Aorta (tissue), 5 donors: ENCODE data around the gene ASB14. TPM values are rescaled to one million over a fixed set of nuclear protein-coding genes. Genes with fewer than 3 reads are reported as not detected.
"Not testable (repeated sequence)": the region's sequence is repeated elsewhere in the genome, so short reads cannot be mapped to it uniquely, and the experiment has no call there.

Experiments
- ATAC-seq: fragments of 200-7000 bp; cut with Tn5 transposase; one replicate; pipeline ENCODE4 v1.9.1; 2022; ENCODE audit warnings: moderate library complexity; ENCODE audit not compliant: low FRiP score
- DNase-seq, 2 donors: peaks; one replicate each; pipeline ENCODE4 v3.0.0-alpha.2; 2020
- H3K27ac ChIP-seq, 2 donors: one replicate each; pipeline ENCODE4 v1.5.1; 2013; ENCODE audit warnings: low read length in 2 of 2, mild to moderate bottlenecking in 2 of 2, moderate library complexity in 2 of 2, control low read depth in 1 of 2, inconsistent platforms in 1 of 2, low read depth in 1 of 2
- H3K27me3 ChIP-seq, 2 donors: one replicate each; pipeline ENCODE4 v1.6.1; 2013; ENCODE audit warnings: control low read depth in 1 of 2, low read length in 1 of 2, mild to moderate bottlenecking in 1 of 2, moderate library complexity in 1 of 2; ENCODE audit not compliant: insufficient read depth in 2 of 2, control insufficient read depth in 1 of 2
- H3K36me3 ChIP-seq, 2 donors: one replicate each; pipeline ENCODE4 v1.6.1; 2013; ENCODE audit warnings: control low read depth in 1 of 2, low read length in 1 of 2, mild to moderate bottlenecking in 1 of 2; ENCODE audit not compliant: insufficient read depth in 2 of 2, control insufficient read depth in 1 of 2
- H3K4me1 ChIP-seq, 2 donors: one replicate each; pipeline ENCODE4 v1.6.1; 2013; ENCODE audit warnings: low read length in 2 of 2, control low read depth in 1 of 2, mild to moderate bottlenecking in 1 of 2, moderate library complexity in 1 of 2; ENCODE audit not compliant: insufficient read depth in 2 of 2, control insufficient read depth in 1 of 2
- H3K4me3 ChIP-seq, 2 donors: one replicate each; pipeline ENCODE4 v1.5.1; 2013; ENCODE audit warnings: low read length in 2 of 2, control low read depth in 1 of 2, mild to moderate bottlenecking in 1 of 2
- H3K9me3 ChIP-seq: one replicate; pipeline ENCODE4 v1.6.1; 2013; ENCODE audit warnings: mild to moderate bottlenecking, low read length; ENCODE audit not compliant: control insufficient read depth
- WGBS, 2 donors: extraction: QIAGEN DNeasy Blood & Tissue Kit; methylation state at CpG; one replicate each; pipeline ENCODE4 v1.1.7; 2013; 5-methylcytosine and 5-hydroxymethylcytosine counted together
- intact Hi-C, 2 donors: fragments of 100-400 bp; cut with DNase I; formaldehyde crosslinking; loops; one replicate each; pipeline versions ENCODE4 v1.14.2 to v1.15.0; 2022
- long read RNA-seq, 2 donors: library from polyadenylated mRNA; unstranded; transcript quantifications; one replicate each; pipeline ENCODE4 v2.0.0, GENCODE V29; 2020 to 2021
- polyA plus RNA-seq, 2 donors: library from polyadenylated mRNA; stranded (reverse); fragments of 200-250 nt; gene quantifications; one replicate each; pipeline ENCODE4 v1.2.3, GENCODE V29; 2013
- total RNA-seq, 2 donors: library from RNA; stranded (reverse); fragmentation: NEBNext Ultra II Directional; extraction: Animal tissue kit (Norgen Biotek cat#: 25700); gene quantifications; one replicate each; pipeline ENCODE4 v1.2.1, GENCODE V29; 2021
- donor health status: healthy with polysubstance abuse.
- donor health status: Bipolar disorder and iron deficiency.
- donor health status: DM: no; HTN: no; CAD: no.
- donor health status: DM: no; HTN: no; CAD: no.
- donor health status: DM: yes; HTN: yes; CAD: no.

ASB14 gene
- total RNA-seq (not detected), polyA plus RNA-seq (under 1 TPM in 1 of 2 donors, not detected in 1; 0.08 TPM)
- long read RNA-seq, donor 1, partial matches to known transcripts: 0 of 2 reads
- long read RNA-seq, donor 1, other reads (novel, unspliced or antisense): 2 of 2 reads
- long read RNA-seq, donor 2, partial matches to known transcripts: 0 of 3 reads
- long read RNA-seq, donor 2, other reads (novel, unspliced or antisense): 3 of 3 reads

DNA sequence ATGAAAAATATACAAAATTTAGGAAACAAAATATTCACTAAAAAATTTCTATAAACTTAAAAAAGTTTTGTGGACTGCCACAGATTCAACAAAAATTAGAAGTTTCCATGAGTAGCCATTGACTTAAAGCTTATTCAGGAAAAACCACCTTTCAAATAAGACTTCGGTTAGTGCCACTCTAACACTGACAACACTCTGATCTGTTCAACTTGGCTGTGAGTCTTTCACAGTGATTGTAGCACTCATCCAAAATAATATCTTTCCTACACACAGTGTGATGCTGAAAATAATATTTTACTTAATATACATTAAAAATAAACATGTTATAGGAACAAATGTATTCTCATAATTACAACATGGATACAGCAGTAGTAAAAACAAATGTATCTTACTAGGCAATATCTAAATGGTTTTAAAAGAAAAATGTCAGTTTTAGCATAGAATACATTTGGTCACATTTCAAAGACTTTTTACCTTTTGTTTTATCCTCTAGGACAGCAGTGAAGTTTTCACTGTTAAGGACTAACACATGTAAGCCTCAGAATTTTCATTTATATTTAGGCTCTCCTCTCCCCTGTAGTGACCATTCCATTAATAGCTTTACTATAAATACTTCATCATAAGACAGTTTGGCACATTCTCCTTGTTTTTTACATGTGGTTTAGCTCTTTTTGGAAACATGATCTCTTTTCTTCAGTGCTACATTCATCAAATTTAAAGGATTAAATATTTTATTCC is at the start of gene ASB14:
Gene ASB14 (minus strand): TSS at position 527 of the 738 bp plus-strand sequence. CDS start 652 bp downstream, outside the sequence.
- intact Hi-C loops: no loop called here
- H3K27ac ChIP-seq: no peak within 1 kb of the TSS
- ATAC-seq: no peak
- H3K4me1 ChIP-seq: no peaks in the 10 kb centered on the region
- DNase-seq: no peak
- no peak within 1 kb of the TSS for H3K4me3 ChIP-seq
- H3K36me3 ChIP-seq: no peaks in the 10 kb centered on the region
- H3K27me3 ChIP-seq: no peaks in the 10 kb centered on the region
- no peaks in the 10 kb centered on the region for H3K9me3 ChIP-seq
- WGBS, 2 donors: 66 to 71% methylated on average over 1 of the region's 1 CpG

DNA sequence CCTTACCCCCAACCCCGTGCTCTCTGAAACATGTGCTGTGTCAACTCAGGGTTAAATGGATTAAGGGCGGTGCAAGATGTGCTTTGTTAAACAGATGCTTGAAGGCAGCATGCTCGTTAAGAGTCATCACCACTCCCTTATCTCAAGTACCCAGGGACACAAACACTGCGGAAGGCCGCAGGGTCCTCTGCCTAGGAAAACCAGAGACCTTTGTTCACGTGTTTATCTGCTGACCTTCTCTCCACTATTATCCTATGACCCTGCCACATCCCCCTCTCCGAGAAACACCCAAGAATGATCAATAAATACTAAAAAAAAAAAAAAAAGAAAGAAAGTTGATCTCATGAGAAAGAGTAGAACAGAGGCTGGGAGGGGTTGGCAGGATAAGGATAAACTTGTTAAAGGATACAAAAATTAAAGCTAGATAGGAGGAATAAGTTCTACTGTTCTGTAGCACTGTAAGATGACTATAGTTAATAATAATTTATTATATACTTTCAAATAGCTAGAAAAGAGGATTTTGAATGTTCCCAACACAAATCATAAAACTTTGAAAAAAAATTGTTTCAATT is 46.7 kb upstream of the ASB14 start:
- intact Hi-C loops: not testable (repeated sequence)

DNA sequence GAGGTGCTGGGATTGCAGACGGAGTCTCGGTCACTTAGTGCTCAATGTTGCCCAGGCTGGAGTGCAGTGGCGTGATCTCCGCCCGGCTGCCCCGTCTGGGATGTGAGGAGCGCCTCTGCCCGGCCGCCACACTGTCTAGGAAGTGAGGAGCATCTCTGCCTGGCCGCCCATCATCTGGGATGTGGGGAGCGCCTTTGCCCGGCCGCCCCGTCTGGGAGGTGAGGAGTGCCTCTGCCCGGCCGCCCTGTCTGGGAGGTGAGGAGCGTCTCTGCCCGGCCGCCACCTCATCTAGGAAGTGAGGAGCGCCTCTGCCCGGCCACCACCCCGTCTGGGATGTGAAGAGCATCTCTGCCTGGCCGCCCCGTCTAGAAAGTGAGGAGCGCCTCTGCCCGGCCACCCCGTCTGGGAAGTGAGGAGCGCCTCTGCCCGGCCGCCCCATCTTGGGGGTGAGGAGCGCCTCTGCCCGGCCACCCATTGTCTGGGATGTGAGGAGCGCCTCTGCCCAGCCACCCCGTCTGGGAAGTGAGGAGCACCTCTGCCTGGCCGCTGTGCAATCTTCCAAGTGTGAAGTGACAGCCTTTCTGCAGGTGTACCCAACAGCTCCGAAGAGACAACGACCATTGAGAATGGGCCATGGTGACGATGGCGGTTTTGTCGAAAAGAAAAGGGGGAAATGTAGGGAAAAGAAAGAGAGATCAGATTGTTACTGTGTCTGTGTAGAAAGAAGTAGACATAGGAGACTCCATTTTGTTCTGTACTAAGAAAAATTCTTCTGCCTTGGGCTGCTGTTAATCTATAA is 46.0 kb upstream of the ASB14 start:
- not testable (repeated sequence) for H3K27ac ChIP-seq
- 92 to 94% methylated on average over 39 to 40 of the region's 40 CpGs for WGBS, 2 donors

More for the DNA sequence above, 46.7 kb upstream of the ASB14 start:
- not testable (repeated sequence) for DNase-seq, H3K4me3 ChIP-seq, H3K9me3 ChIP-seq, H3K27ac ChIP-seq, H3K36me3 ChIP-seq, H3K4me1 ChIP-seq, H3K27me3 ChIP-seq, ATAC-seq
- 71 to 93% methylated on average over 4 to 7 of the region's 7 CpGs for WGBS, 2 donors

DNA sequence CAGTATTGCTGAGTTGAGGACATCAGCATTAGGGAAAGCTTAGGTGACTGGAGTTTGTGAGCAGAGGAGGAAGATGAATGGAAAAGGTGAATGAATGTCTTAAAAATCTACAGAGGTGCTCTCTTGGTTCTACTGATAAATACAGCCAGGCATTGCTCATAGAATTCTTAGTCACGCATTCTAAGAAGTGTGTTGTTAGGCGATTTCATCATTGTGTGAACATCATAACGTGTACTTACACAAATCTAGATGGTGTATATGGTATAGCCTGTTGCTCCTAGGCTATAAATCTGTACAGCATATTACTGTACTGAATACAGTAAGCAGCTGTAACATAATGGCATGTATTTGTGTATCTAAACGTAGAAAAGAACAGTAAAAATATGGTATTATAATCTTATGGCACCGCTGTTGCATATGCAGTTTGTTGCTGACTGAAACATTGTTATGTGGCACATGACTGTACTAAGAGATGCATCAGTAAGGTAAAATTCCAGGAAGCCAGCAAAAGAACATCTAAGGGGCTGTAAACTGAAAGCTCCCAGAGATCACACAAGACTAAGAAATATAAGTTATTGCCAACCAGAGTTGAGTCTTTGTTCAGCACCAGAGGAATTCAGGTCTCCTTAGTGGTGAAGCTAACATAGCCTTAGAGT is 42.9 kb upstream of the ASB14 start:
- intact Hi-C loops: no loop called here
- 82 to 85% methylated on average over 5 of the region's 5 CpGs for WGBS, 2 donors
- Histone ChIP-seq H3K27me3 (no peaks in the 10 kb centered on the region), H3K27ac (no peak overlapping the region), H3K9me3 (peaks cover 1% of the 10 kb centered on the region), H3K4me3 (no peak overlapping the region), H3K36me3 (no peaks in the 10 kb centered on the region), H3K4me1 (no peaks in the 10 kb centered on the region)
- DNase-seq (no peak), ATAC-seq (no peak)

More for the DNA sequence above, 46.0 kb upstream of the ASB14 start:
- ATAC-seq, DNase-seq, H3K4me1 ChIP-seq, H3K27me3 ChIP-seq, H3K9me3 ChIP-seq, H3K4me3 ChIP-seq, H3K36me3 ChIP-seq, intact Hi-C loops: not testable (repeated sequence)

DNA sequence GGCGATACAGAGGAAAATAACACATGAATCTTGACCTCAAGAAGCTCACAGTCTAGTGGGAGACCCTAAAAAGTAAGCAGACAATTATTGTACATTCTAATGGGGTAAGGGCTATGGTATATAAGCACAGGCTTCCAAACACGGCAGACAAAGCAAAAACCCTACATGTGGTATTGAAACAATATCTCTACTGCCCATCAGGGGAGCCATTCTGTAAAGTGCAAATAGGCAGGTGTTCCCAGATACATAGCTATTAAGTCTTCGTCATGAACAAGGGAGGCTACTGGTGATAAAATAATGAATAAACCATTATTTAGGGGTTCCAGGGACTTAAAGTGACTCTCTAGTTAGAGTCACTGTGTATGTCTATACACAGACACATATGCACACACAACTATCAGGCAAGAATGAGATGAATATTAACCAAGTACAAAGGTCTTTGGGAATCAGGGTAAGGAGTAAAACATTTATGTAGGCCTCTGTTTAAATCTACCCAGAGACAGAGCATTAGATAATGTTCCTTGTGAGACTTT is 38.7 kb upstream of the ASB14 start:
- Histone ChIP-seq H3K9me3 (no peaks in the 10 kb centered on the region), H3K4me1 (no peaks in the 10 kb centered on the region), H3K27ac (no peak overlapping the region), H3K27me3 (no peaks in the 10 kb centered on the region), H3K36me3 (no peaks in the 10 kb centered on the region), H3K4me3 (no peak overlapping the region)
- DNase-seq (no peak), ATAC-seq (no peak)
- 83 to 84% methylated on average over 3 of the region's 3 CpGs for WGBS, 2 donors
- intact Hi-C loops: no loop called here

DNA sequence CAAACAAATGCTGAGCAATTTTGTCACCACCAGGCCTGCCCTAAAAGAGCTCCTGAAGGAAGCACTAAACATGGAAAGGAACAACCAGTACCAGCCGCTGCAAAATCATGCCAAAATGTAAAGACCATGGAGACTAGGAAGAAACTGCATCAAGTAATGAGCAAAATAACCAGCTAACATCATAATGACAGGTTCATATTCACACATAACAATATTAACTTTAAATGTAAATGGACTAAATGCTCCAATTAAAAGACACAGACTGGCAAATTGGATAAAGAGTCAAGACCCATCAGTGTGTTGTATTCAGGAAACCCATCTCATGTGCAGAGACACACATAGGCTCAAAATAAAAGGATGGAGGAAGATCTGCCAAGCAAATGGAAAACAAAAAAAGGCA is 34.0 kb upstream of the ASB14 start:
- H3K4me3 ChIP-seq, DNase-seq, ATAC-seq, H3K9me3 ChIP-seq, H3K36me3 ChIP-seq, H3K27me3 ChIP-seq, H3K27ac ChIP-seq, intact Hi-C loops, H3K4me1 ChIP-seq: not testable (repeated sequence)
- 82 to 83% methylated on average over 1 of the region's 1 CpG for WGBS, 2 donors

DNA sequence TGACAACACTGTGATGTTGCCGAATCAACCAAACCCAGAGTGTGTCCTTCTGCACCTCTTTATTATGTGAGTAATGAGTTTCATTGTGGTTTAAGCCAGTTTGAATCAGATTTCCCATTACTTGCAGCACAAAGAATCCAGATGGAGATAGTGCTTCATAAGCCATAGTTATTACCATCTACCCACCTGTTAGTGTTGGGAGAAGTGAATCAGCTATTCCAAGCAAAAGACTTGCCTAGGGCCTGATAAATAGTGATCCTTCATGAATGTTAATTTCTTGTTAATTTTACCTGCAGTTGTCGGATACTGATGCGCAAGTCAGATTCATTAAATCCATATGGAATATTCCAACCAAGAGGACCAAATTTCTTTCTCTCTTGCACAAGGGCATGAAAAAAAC is 21.7 kb upstream of the ASB14 start:
- H3K4me1 ChIP-seq: no peaks in the 10 kb centered on the region
- ATAC-seq (no peak), DNase-seq (no peak)
- no peak overlapping the region for H3K4me3 ChIP-seq
- no peaks in the 10 kb centered on the region for H3K27me3 ChIP-seq
- intact Hi-C loops: no loop called here
- 85 to 96% methylated on average over 3 of the region's 3 CpGs for WGBS, 2 donors
- H3K36me3 ChIP-seq: no peaks in the 10 kb centered on the region
- H3K9me3 ChIP-seq: no peaks in the 10 kb centered on the region
- no peak overlapping the region for H3K27ac ChIP-seq

DNA sequence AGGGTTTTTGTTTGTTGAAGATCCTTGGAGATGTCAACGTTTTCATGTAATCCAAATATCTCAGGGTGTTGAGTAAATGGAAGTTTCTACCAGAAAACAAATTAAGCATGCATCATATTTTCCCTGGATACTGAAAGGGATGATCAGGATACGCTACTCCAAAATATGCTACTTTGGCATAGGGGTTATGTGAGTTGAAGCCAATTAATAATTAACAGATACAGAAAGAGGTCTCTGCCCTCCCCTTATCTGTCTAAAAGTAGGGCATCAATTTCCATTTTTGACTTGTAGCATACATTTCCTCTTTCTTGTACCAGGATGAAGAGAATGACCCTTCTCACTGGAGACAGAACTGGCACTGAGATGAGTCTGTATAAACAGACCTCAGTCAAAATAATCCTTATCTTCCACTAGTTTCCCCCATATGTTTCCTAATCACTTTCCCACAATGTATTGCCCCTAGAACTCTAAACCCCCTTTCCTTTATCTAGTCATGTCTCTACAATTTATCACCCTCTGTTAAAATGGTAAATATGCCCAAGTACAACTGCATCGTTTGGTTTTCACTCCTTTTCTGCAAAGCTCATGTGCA is 17.4 kb upstream of the ASB14 start:
- DNase-seq: no peak
- Histone ChIP-seq H3K9me3 (no peaks in the 10 kb centered on the region), H3K4me1 (no peaks in the 10 kb centered on the region), H3K27ac (no peak overlapping the region), H3K4me3 (no peak overlapping the region), H3K27me3 (no peaks in the 10 kb centered on the region), H3K36me3 (no peaks in the 10 kb centered on the region)
- intact Hi-C loops: no loop called here
- ATAC-seq: no peak
- WGBS, 2 donors: 59 to 68% methylated on average over 3 of the region's 3 CpGs
